Activated naive CD4-positive, alpha-beta T cell treated with anti-CD3 and anti-CD28 coated beads, Interleukin-2, amount 10 ng/mL, durations not matched to agents 7 days and 5 days (primary cell): ENCODE results near the gene MXRA8.
"Not testable (repeated sequence)": the region's sequence is repeated elsewhere in the genome, so short reads cannot be mapped to it uniquely, and the experiment has no call there.

ENCODE experiments used
- CTCF ChIA-PET: fragments of 350-600 bp; sonication (Branson Sonifier 250); formaldehyde crosslinking; loops from one replicate; lab custom pipeline; 2021; ENCODE audit warnings: antibody characterized with exemption; lab: Charles Lee
- DNase-seq: peaks from one replicate; pipeline ENCODE4 v3.0.0-alpha.2; 2020
- H3K27ac Mint-ChIP-seq: one replicate; pipeline ENCODE4 v1.8.0; 2021; ENCODE audit warnings: mild to moderate bottlenecking, moderate library complexity, mixed read lengths
- H3K27me3 Mint-ChIP-seq: one replicate; pipeline ENCODE4 v1.8.0; 2021; ENCODE audit warnings: mild to moderate bottlenecking, mixed read lengths
- H3K36me3 Mint-ChIP-seq: one replicate; pipeline ENCODE4 v1.8.0; 2021; ENCODE audit warnings: mixed read lengths
- H3K4me1 Mint-ChIP-seq: one replicate; pipeline ENCODE4 v1.8.0; 2021; ENCODE audit warnings: mixed read lengths
- H3K4me3 Mint-ChIP-seq: one replicate; pipeline ENCODE4 v1.8.0; 2021; ENCODE audit warnings: mild to moderate bottlenecking, moderate library complexity, mixed read lengths
- H3K9me3 Mint-ChIP-seq: one replicate; pipeline ENCODE4 v1.8.0; 2021; ENCODE audit warnings: mixed read lengths

The MXRA8 gene

DNA sequence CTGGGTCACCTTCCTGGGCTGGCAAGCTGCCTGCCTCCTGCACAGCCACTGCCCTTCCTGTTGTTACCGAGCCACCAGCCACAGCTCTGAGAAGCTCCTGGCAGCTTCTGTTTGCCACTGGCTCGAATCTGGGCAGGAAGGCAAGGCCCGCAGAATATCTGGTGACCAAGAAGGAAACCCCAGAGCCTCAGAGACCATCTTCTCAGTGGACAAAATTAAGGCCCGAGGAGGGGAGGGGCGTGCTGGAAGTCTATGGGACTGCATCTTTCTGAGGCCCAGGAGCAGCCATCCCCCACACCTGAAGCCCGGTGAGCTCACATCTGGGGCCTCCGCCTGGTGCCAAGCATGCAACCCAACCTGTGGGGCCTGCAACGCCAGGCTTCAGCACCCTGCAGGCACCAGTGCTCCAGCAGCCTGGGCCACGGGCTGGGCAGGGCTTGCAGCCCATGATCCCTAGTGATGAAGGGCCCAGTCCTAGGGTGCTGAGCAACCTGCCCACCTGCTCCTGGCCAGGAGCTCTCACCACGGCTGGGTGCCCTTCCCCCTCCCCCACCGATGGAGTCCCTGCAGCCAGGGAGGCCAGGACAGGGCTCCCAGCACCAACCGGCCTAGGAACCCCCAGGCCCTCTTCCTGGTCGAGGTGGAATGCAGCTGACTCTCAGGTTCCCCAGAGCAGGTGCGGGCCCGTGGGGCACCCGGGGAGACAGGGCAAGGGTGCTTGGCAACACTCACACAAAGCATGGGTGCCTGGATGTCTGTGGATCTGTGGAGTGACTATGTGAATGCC is 32.9 kb downstream of the MXRA8 start:
- peaks cover 6% of the 10 kb centered on the region for H3K9me3 Mint-ChIP-seq
- no peaks in the 10 kb centered on the region for H3K27me3 Mint-ChIP-seq
- H3K36me3 Mint-ChIP-seq, result peaks cover 11% of the 10 kb centered on the region
- DNase-seq, result peak; percentile 31
- H3K4me3 Mint-ChIP-seq, result peak overlapping the region; percentile 75
- H3K4me1 Mint-ChIP-seq, result peaks cover 30% of the 10 kb centered on the region
- CTCF ChIA-PET, result interaction anchor here (2.0 kb wide), 1 partner anchor 20 kb away, joined by 5 read pairs; no protein-coding TSS in a partner anchor
- H3K27ac Mint-ChIP-seq, result peak overlapping the region; percentile 82

GRCh38 chr1:1324524-1325287 is 33.6 kb downstream of the MXRA8 start, which contains the start of the genes CPTP and INTS11:
CPTP (plus strand) TSS chr1:1324802; CDS start chr1:1326911, 2,109 bp downstream.
INTS11 (minus strand) TSS chr1:1324660; CDS start chr1:1324608, 52 bp downstream.
- Mint-ChIP-seq H3K9me3 (peaks cover 2% of the 10 kb centered on the region), H3K4me1 (peaks cover 30% of the 10 kb centered on the region)

GRCh38 chr1:1324084-1324523 is 34.3 kb downstream of the MXRA8 start:
- Mint-ChIP-seq H3K4me3 (peak overlapping the region; percentile 87), H3K27me3 (no peaks in the 10 kb centered on the region), H3K9me3 (no peaks in the 10 kb centered on the region), H3K36me3 (peaks cover 13% of the 10 kb centered on the region), H3K4me1 (peaks cover 30% of the 10 kb centered on the region), H3K27ac (peak overlapping the region; percentile 64)
- no peak for DNase-seq
- CTCF ChIA-PET, result interaction anchor here (1.4 kb wide), 1 partner anchor 48 kb away, joined by 3 read pairs; no protein-coding TSS in a partner anchor

More at GRCh38 chr1:1324524-1325287, 33.6 kb downstream of the MXRA8 start, which contains the start of the genes CPTP and INTS11:
- H3K36me3 Mint-ChIP-seq, result peaks cover 8% of the 10 kb centered on the region
- no peaks in the 10 kb centered on the region for H3K27me3 Mint-ChIP-seq
- H3K27ac Mint-ChIP-seq, result peak within 1 kb of the TSS; percentile 96
- CTCF ChIA-PET, result no interaction called here
- peak within 1 kb of the TSS; percentile 95 for H3K4me3 Mint-ChIP-seq
- peak; percentile 97 for DNase-seq

- peak overlapping the region; percentile 95 for H3K4me3 Mint-ChIP-seq
- no peak for DNase-seq
- peaks cover 15% of the 10 kb centered on the region for H3K36me3 Mint-ChIP-seq
- H3K9me3 Mint-ChIP-seq, result no peaks in the 10 kb centered on the region
- H3K27me3 Mint-ChIP-seq, result no peaks in the 10 kb centered on the region
- CTCF ChIA-PET, result interaction anchor here (1.4 kb wide), 1 partner anchor 49 kb away, joined by 3 read pairs; no protein-coding TSS in a partner anchor
- peaks cover 30% of the 10 kb centered on the region for H3K4me1 Mint-ChIP-seq
- H3K27ac Mint-ChIP-seq, result peak overlapping the region; percentile 96
Observed at GRCh38 chr1:1322952-1323351, 35.4 kb downstream of the MXRA8 start.

DNA sequence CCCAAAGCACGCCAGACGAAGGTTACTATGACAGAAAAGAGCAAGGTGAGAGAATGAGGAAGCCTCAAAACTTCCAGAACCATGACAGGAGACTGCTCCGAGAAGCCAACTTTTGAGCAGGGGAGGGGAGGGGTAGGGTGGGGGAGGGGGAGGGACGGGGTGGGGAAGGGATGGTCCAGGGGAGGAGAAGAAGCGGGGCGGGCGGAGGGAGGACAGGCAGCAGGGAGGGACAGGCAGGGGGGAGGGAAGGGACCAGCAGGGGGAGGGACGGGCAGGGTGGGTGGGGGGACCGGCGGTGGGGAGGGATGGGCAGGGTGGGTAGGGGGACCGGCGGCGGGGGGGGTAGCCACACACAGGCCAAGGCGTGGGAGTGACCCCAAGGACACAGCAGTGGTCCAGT is 35.9 kb downstream of the MXRA8 start:
- peaks cover 30% of the 10 kb centered on the region for H3K4me1 Mint-ChIP-seq
- no peak overlapping the region for H3K27ac Mint-ChIP-seq
- H3K27me3 Mint-ChIP-seq, result no peaks in the 10 kb centered on the region
- CTCF ChIA-PET, result no interaction called here
- H3K36me3 Mint-ChIP-seq, result peaks cover 16% of the 10 kb centered on the region
- no peak for DNase-seq
- no peaks in the 10 kb centered on the region for H3K9me3 Mint-ChIP-seq
- H3K4me3 Mint-ChIP-seq, result peak overlapping the region; percentile 95

DNA sequence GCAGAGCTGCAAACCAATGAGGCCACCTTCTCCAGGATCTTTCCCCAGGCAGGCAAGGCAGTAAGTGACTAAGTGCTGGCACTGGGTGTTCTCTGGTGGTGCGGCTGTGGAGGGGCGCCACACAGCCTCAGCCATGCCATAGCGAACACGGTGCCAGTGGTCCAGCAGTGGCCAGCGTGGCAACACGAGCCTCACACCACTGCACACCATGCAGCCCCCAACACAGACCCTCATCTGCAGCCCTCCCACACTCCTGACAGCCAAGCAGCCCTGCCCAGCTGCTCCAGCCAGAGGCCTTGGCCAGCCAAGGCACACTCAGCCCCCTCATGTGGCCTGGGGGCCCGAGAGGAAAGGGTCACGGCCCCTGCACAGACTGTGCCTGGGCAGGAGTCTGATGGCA is 36.9 kb downstream of the MXRA8 start:
- CTCF ChIA-PET, result no interaction called here
- peaks cover 30% of the 10 kb centered on the region for H3K4me1 Mint-ChIP-seq
- no peaks in the 10 kb centered on the region for H3K27me3 Mint-ChIP-seq
- no peak overlapping the region for H3K4me3 Mint-ChIP-seq
- H3K36me3 Mint-ChIP-seq, result peaks cover 18% of the 10 kb centered on the region
- DNase-seq, result no peak
- H3K27ac Mint-ChIP-seq, result no peak overlapping the region
- H3K9me3 Mint-ChIP-seq, result no peaks in the 10 kb centered on the region

DNA sequence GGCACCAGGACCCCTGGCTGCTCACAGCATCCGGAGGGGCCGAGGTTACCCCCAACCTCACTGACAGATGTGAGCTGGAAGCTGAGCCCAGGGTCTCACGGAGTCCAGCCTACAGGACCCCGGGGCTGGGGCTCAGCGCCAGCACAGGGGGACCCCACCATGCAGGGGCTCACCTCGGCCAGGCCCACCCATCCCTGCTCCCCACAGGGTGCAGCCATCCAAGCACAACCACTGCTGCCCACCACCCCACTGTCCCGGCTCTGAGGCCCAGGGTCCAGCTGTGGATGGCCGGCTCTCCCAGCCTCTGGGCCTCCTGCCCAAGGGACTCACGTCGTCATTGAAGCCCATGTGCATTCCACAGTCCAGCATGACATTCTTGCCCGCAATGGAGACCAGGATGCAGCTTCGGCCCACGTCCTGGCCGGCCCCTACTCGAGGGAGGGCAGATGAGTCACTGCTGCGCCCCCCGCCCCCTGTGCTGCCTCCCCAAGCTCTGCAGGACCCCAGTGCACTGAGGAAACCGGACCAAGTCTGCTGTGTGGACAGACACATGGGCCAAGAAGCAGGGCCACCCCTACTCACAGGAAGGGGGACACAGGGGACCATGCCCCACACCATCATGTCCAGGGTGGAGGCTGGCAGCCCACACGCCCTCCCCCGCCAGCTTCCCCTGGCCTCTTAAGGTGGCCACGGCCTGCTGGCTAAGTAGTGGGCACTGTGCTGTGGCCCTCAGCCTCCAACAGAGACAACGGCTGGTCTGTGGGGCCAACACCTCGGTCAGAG is 37.5 kb downstream of the MXRA8 start:
- Mint-ChIP-seq H3K4me3 (no peak overlapping the region), H3K27ac (no peak overlapping the region), H3K27me3 (no peaks in the 10 kb centered on the region), H3K36me3 (peaks cover 21% of the 10 kb centered on the region), H3K9me3 (no peaks in the 10 kb centered on the region), H3K4me1 (peaks cover 24% of the 10 kb centered on the region)
- DNase-seq, result no peak
- CTCF ChIA-PET, result no interaction called here

- no peak overlapping the region for H3K4me3 Mint-ChIP-seq
- H3K9me3 Mint-ChIP-seq, result no peaks in the 10 kb centered on the region
- no peaks in the 10 kb centered on the region for H3K27me3 Mint-ChIP-seq
- DNase-seq, result no peak
- peaks cover 17% of the 10 kb centered on the region for H3K4me1 Mint-ChIP-seq
- H3K27ac Mint-ChIP-seq, result no peak overlapping the region
- CTCF ChIA-PET, result no interaction called here
- H3K36me3 Mint-ChIP-seq, result peaks cover 26% of the 10 kb centered on the region
Observed at GRCh38 chr1:1319646-1319941, 38.8 kb downstream of the MXRA8 start.

DNA sequence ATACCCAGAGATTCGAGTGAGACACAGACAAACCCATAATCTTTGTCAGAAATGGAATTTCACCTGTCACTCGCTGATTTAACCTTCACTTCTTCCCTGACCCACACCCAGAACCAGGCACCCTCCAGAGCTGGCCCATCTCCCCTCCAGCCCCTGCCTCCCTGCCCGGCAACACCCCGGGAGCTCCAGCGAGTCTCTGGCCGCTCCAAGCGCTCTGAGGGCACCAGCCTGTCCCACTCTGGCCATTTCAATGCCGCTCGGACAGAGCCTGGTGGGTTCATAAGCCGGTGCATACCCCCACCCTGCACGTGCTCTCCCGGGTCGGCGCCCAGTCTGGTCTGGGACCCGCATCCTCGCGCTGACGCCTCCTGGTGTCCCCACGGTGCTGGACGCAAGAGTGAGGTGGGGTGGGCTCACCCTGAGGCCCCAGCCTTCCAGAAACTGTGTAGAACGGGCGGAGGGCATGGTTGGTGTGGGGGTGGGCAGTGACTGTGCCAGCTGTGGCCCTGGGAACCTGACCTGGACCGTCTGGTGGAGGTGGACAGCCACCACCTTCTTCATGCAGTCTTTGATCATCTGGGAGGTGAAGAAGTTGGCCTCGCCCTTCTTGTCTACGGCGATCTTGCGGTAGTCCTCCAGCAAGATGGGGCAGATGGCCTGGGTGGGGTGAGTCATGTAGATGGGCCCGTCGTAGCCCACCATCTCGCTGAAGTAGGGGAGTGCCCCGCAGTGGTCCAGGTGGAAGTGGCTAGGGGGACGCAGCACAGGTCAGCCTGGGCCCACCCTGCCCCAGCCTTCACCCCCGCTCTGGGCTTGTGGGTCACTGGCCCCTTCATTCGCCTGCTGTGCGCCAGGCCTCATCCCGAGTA is 39.3 kb downstream of the MXRA8 start:
- DNase-seq, result no peak
- CTCF ChIA-PET, result no interaction called here
- H3K27me3 Mint-ChIP-seq, result no peaks in the 10 kb centered on the region
- peaks cover 26% of the 10 kb centered on the region for H3K36me3 Mint-ChIP-seq
- H3K4me3 Mint-ChIP-seq, result no peak overlapping the region
- peaks cover 16% of the 10 kb centered on the region for H3K4me1 Mint-ChIP-seq
- H3K27ac Mint-ChIP-seq, result no peak overlapping the region
- H3K9me3 Mint-ChIP-seq, result no peaks in the 10 kb centered on the region

- H3K4me3 Mint-ChIP-seq, result no peak overlapping the region
- H3K4me1 Mint-ChIP-seq, result peaks cover 11% of the 10 kb centered on the region
- DNase-seq, result no peak
- CTCF ChIA-PET, result no interaction called here
- no peak overlapping the region for H3K27ac Mint-ChIP-seq
- H3K36me3 Mint-ChIP-seq, result peaks cover 25% of the 10 kb centered on the region
- H3K9me3 Mint-ChIP-seq, result no peaks in the 10 kb centered on the region
- no peaks in the 10 kb centered on the region for H3K27me3 Mint-ChIP-seq
Observed at GRCh38 chr1:1318131-1318652, 40.2 kb downstream of the MXRA8 start.

DNA sequence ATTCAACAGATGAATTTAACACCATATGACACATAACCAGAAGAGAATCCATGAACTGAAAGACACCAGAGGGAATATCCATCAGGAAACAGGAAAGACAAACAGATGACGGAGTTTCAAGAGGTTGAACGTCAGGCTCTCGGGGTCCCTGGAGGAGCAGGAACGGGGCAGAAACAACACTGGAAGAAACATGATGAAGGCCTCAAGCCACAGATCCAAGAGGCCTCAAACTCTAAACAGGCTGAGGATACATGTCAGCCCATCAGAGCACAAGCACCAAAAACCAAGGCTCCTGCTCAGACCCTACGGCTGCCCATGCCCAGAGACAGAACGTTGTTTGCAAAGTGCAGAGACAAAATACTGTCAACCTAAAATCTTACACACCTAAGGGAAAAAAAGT is 40.9 kb downstream of the MXRA8 start:
- peaks cover 5% of the 10 kb centered on the region for H3K4me1 Mint-ChIP-seq
- no peaks in the 10 kb centered on the region for H3K27me3 Mint-ChIP-seq
- DNase-seq, result no peak
- H3K27ac Mint-ChIP-seq, result no peak overlapping the region
- H3K4me3 Mint-ChIP-seq, result no peak overlapping the region
- CTCF ChIA-PET, result no interaction called here
- no peaks in the 10 kb centered on the region for H3K9me3 Mint-ChIP-seq
- H3K36me3 Mint-ChIP-seq, result peaks cover 29% of the 10 kb centered on the region

- H3K9me3 Mint-ChIP-seq, H3K4me3 Mint-ChIP-seq, CTCF ChIA-PET, H3K4me1 Mint-ChIP-seq, DNase-seq, H3K27ac Mint-ChIP-seq, H3K27me3 Mint-ChIP-seq: not testable (repeated sequence)
- peaks cover 29% of the 10 kb centered on the region for H3K36me3 Mint-ChIP-seq
Observed at GRCh38 chr1:1316199-1316598, 42.2 kb downstream of the MXRA8 start.

DNA sequence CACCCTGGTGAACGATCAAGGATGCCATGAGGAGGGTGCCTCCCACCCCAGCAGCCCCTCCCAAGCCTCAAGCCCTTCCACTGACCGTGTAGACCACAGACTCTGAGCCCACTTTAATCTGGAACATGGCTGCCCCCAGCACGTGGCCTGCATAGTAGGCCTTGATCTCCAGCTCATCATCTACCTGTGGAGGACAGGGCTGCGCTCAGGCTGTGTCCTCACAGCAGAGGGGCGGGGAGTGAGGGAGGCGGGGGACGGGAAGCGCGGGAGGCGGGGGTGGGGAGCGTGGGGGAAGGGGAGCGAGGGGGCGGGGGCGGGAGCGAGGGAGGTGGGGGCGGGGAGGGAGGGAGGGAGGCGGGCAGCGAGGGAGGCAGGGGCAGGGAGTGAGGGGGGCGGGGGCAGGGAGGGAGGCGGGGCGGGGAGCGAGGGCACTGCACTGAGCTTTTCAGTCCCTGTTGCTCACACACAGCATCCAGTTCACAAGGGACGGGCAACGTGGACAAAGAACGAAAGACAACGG is 42.9 kb downstream of the MXRA8 start:
- no peak for DNase-seq
- H3K4me1 Mint-ChIP-seq, result peaks cover under 1% of the 10 kb centered on the region
- H3K27ac Mint-ChIP-seq, result no peak overlapping the region
- no peaks in the 10 kb centered on the region for H3K27me3 Mint-ChIP-seq
- no peaks in the 10 kb centered on the region for H3K9me3 Mint-ChIP-seq
- peaks cover 31% of the 10 kb centered on the region for H3K36me3 Mint-ChIP-seq
- no peak overlapping the region for H3K4me3 Mint-ChIP-seq
- CTCF ChIA-PET, result no interaction called here
